Measurements from ENCODE around the gene NME5.
"Not testable (repeated sequence)": the region's sequence is repeated elsewhere in the genome, so short reads cannot be mapped to it uniquely, and the experiment has no call there.

NME5 gene

GRCh38 chr5:138070026-138070425, 69.2 kb downstream of the NME5 start:
- not testable (repeated sequence) for DNase-seq

- peak; percentile 63 for DNase-seq
These were observed 70.3 kb downstream of the NME5 start for GRCh38 chr5:138068742-138069600.

GRCh38 chr5:138067945-138068344, 71.3 kb downstream of the NME5 start:
- DNase-seq, result no peak
